ENCODE results near the gene CACNA2D1.

The CACNA2D1 gene

GRCh38 chr7:82376739-82377138 is 66.8 kb downstream of the CACNA2D1 start:
- Histone ChIP-seq H3K27me3 (no peaks in the 10 kb centered on the region), H4K20me1 (no peaks in the 10 kb centered on the region), H3K9ac (no peak overlapping the region), H3K4me1 (no peaks in the 10 kb centered on the region), H3K36me3 (no peaks in the 10 kb centered on the region), H3K4me2 (no peak overlapping the region), H3K4me3 (no peak overlapping the region), H3K27ac (no peak overlapping the region), H3K9me3 (no peaks in the 10 kb centered on the region)
- no peak for TF ChIP-seq Cebpa-rat (IDR thresholded peaks at IDR 0.05)

- no peak for TF ChIP-seq Cebpa-rat (IDR thresholded peaks at IDR 0.05)
These were observed 67.9 kb downstream of the CACNA2D1 start for GRCh38 chr7:82375713-82376112.

GRCh38 chr7:82375129-82375528 is 68.4 kb downstream of the CACNA2D1 start:
- Histone ChIP-seq H3K4me2 (no peak overlapping the region), H3K9ac (no peak overlapping the region), H4K20me1 (no peaks in the 10 kb centered on the region), H3K36me3 (no peaks in the 10 kb centered on the region), H3K4me1 (no peaks in the 10 kb centered on the region), H3K4me3 (no peak overlapping the region), H3K27ac (no peak overlapping the region), H3K9me3 (no peaks in the 10 kb centered on the region), H3K27me3 (no peaks in the 10 kb centered on the region)
- TF ChIP-seq Cebpa-rat (IDR thresholded peaks at IDR 0.05) = no peak

More at GRCh38 chr7:82375713-82376112, 67.9 kb downstream of the CACNA2D1 start:
- no peaks in the 10 kb centered on the region for H3K4me1 ChIP-seq
- H3K4me2 ChIP-seq = no peak overlapping the region
- no peaks in the 10 kb centered on the region for H3K9me3 ChIP-seq
- no peak overlapping the region for H3K27ac ChIP-seq
- no peak overlapping the region for H3K4me3 ChIP-seq
- no peaks in the 10 kb centered on the region for H3K27me3 ChIP-seq
- H3K9ac ChIP-seq = no peak overlapping the region
- H3K36me3 ChIP-seq = no peaks in the 10 kb centered on the region
- H4K20me1 ChIP-seq = no peaks in the 10 kb centered on the region

- Histone ChIP-seq H4K20me1 (no peaks in the 10 kb centered on the region), H3K4me2 (no peak overlapping the region), H3K4me1 (no peaks in the 10 kb centered on the region), H3K27ac (no peak overlapping the region), H3K9me3 (no peaks in the 10 kb centered on the region), H3K27me3 (no peaks in the 10 kb centered on the region), H3K9ac (no peak overlapping the region), H3K4me3 (no peak overlapping the region), H3K36me3 (no peaks in the 10 kb centered on the region)
- no peak for TF ChIP-seq Cebpa-rat (IDR thresholded peaks at IDR 0.05)
These were observed 69.5 kb downstream of the CACNA2D1 start for GRCh38 chr7:82373926-82374635.

- no peaks in the 10 kb centered on the region for H3K9me3 ChIP-seq
- H3K9ac ChIP-seq = no peak overlapping the region
- TF ChIP-seq Cebpa-rat (IDR thresholded peaks at IDR 0.05) = no peak
- no peaks in the 10 kb centered on the region for H4K20me1 ChIP-seq
- H3K36me3 ChIP-seq = no peaks in the 10 kb centered on the region
- H3K4me2 ChIP-seq = no peak overlapping the region
- no peak overlapping the region for H3K4me3 ChIP-seq
- H3K27me3 ChIP-seq = no peaks in the 10 kb centered on the region
- H3K4me1 ChIP-seq = 0 out of 2 replicates have a peak, but pooled peaks cover 4% of the 10 kb centered on the region
- no peak overlapping the region for H3K27ac ChIP-seq
These were observed 78.9 kb downstream of the CACNA2D1 start for GRCh38 chr7:82364671-82365070.

- no peaks in the 10 kb centered on the region for H3K36me3 ChIP-seq
- no peak overlapping the region for H3K4me3 ChIP-seq
These were observed 79.5 kb downstream of the CACNA2D1 start for GRCh38 chr7:82364048-82364447.

GRCh38 chr7:82362129-82362706 is 81.4 kb downstream of the CACNA2D1 start:
- Histone ChIP-seq H3K36me3 (no peaks in the 10 kb centered on the region), H3K9ac (no peak overlapping the region), H3K9me3 (no peaks in the 10 kb centered on the region), H3K27me3 (no peaks in the 10 kb centered on the region), H3K27ac (no peak overlapping the region), H3K4me3 (no peak overlapping the region), H3K4me2 (no peak overlapping the region), H3K4me1 (0 out of 2 replicates have a peak, but pooled peaks cover 4% of the 10 kb centered on the region), H4K20me1 (no peaks in the 10 kb centered on the region)
- TF ChIP-seq Cebpa-rat (IDR thresholded peaks at IDR 0.05) = no peak

More at GRCh38 chr7:82364048-82364447, 79.5 kb downstream of the CACNA2D1 start:
- H3K4me1 ChIP-seq = 0 out of 2 replicates have a peak, but pooled peaks cover 4% of the 10 kb centered on the region
- H3K9me3 ChIP-seq = no peaks in the 10 kb centered on the region
- no peak overlapping the region for H3K9ac ChIP-seq
- no peak overlapping the region for H3K4me2 ChIP-seq
- H4K20me1 ChIP-seq = no peaks in the 10 kb centered on the region
- no peaks in the 10 kb centered on the region for H3K27me3 ChIP-seq
- no peak for TF ChIP-seq Cebpa-rat (IDR thresholded peaks at IDR 0.05)
- no peak overlapping the region for H3K27ac ChIP-seq

GRCh38 chr7:82360591-82361368 is 82.8 kb downstream of the CACNA2D1 start:
- H3K9me3 ChIP-seq = no peaks in the 10 kb centered on the region
- H3K27me3 ChIP-seq = no peaks in the 10 kb centered on the region
- H3K4me3 ChIP-seq = no peak overlapping the region
- H3K9ac ChIP-seq = no peak overlapping the region
- H3K36me3 ChIP-seq = no peaks in the 10 kb centered on the region
- H3K27ac ChIP-seq = no peak overlapping the region
- no peak for TF ChIP-seq Cebpa-rat (IDR thresholded peaks at IDR 0.05)
- no peak overlapping the region for H3K4me2 ChIP-seq
- no peaks in the 10 kb centered on the region for H3K4me1 ChIP-seq
- H4K20me1 ChIP-seq = no peaks in the 10 kb centered on the region

GRCh38 chr7:82359426-82359825 is 84.2 kb downstream of the CACNA2D1 start:
- Histone ChIP-seq H4K20me1 (no peaks in the 10 kb centered on the region), H3K4me1 (no peaks in the 10 kb centered on the region), H3K9me3 (no peaks in the 10 kb centered on the region), H3K9ac (no peak overlapping the region), H3K4me3 (no peak overlapping the region), H3K4me2 (no peak overlapping the region), H3K36me3 (no peaks in the 10 kb centered on the region), H3K27ac (no peak overlapping the region), H3K27me3 (no peaks in the 10 kb centered on the region)
- no peak for TF ChIP-seq Cebpa-rat (IDR thresholded peaks at IDR 0.05)

GRCh38 chr7:82358923-82359322 is 84.7 kb downstream of the CACNA2D1 start:
- Histone ChIP-seq H3K9me3 (no peaks in the 10 kb centered on the region), H3K4me2 (no peak overlapping the region), H3K4me3 (no peak overlapping the region), H3K36me3 (no peaks in the 10 kb centered on the region), H4K20me1 (no peaks in the 10 kb centered on the region), H3K27ac (no peak overlapping the region), H3K4me1 (no peaks in the 10 kb centered on the region), H3K9ac (no peak overlapping the region), H3K27me3 (no peaks in the 10 kb centered on the region)
- TF ChIP-seq Cebpa-rat (IDR thresholded peaks at IDR 0.05) = no peak

Data from BLaER1 (cell line).